ENCODE data around the gene AGTR1.

The AGTR1 gene

GRCh38 chr3:148697306-148698189 is at the start of gene AGTR1:
Gene AGTR1, plus strand, starts transcription at chr3:148697903. Its CDS starts 43,133 bp downstream, at chr3:148741036.
- DNase-seq: no peak

DNA sequence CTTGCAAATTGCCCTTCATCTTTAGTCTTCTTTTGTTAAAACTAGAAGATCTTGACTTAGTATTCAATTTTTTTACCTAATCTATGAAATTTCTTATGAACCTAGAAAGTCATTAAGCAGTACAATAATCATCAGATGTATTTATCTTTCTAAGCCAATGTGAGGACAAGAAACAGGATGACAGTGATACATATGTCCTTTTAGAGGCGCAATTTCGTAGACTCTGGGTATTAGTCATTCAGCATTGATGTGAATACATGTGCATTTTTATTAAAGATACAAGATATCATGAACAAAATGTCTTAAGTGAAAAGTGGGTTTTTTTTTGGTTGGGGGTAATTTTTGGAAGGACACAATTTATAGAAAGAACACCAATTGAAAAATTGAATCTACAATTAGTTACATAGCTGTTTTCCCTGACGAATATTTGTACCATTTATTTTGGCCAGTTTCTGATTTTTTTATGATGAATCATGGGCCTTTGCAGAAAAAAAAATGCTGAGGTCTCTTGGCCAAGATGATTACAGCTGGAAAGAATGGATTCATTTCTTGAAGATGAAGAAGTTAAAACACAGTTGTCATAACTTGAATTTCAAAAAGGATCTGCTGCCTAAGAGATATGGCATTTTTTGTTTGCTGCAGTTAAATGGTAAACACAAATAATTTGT is 48.9 kb upstream of the AGTR1 start:
- DNase-seq: no peak

- no peak for DNase-seq
These were observed 46.2 kb upstream of the AGTR1 start for GRCh38 chr3:148651549-148651948.

GRCh38 chr3:148654433-148654832 is 43.3 kb upstream of the AGTR1 start:
- DNase-seq: no peak

DNA sequence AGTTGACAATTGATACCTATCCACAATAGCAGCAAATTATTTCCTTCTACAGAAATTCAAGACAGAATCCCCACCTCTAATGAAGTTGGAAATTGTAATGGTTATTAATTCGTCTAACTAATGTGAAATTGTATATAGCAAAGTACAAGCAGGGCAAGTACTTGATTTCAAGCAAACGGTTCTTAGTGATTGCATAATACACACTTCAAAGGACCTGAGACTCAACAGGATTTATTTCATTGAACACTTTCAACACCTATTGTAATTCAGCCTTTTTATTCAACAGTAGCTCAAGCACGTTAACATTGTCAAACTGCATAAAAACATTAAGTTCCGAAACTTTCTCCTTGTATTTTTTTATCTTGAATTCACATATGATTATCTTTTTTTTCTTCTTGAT is 40.2 kb upstream of the AGTR1 start:
- DNase-seq: no peak

- DNase-seq: no peak
These were observed 38.2 kb upstream of the AGTR1 start for GRCh38 chr3:148659512-148659911.

DNA sequence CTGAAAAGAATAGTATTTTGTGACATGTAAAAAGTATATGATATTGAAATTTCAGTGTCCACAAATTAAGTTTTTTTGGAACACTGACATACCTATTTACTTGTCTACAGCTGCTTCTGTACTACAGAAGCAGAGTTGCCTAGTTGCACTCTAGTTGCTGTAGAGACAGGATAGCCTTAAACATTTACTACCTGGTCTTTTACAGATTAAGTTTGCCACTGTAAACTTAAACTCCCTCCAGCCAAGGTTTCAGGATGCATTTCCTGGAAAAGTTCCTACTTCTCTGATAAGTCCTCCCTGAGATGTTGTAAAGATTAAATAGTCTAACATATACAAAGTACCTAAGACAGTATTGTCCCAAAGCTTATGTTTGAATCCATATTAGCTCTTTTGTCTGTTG is 17.4 kb upstream of the AGTR1 start:
- no peak for DNase-seq

GRCh38 chr3:148681080-148681479 is 16.6 kb upstream of the AGTR1 start:
- no peak for DNase-seq

DNA sequence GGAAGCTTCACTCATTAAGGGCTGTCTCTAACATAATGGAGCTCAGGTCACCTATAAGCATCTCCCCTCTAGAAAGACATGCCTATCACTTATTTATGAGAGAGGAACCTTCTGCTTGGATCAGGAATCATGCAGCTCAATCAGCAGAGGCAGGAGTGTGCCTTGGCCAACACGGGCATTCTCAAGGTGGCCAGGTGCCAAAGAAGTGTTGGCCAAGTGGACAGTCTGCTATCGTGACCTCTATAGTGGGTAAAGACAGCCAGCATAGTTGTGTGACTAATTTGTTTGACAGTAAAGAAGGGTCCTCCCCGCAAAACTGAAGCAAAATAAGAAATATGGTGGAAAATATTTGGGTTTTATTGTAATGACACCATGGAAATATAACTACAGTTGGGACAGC is 14.7 kb upstream of the AGTR1 start:
- no peak for DNase-seq

- no peak for DNase-seq
These were observed 3.6 kb upstream of the AGTR1 start for GRCh38 chr3:148694116-148694515.

GRCh38 chr3:148698190-148698810 is 597 bp downstream of the AGTR1 start:
- DNase-seq: no peak

DNA sequence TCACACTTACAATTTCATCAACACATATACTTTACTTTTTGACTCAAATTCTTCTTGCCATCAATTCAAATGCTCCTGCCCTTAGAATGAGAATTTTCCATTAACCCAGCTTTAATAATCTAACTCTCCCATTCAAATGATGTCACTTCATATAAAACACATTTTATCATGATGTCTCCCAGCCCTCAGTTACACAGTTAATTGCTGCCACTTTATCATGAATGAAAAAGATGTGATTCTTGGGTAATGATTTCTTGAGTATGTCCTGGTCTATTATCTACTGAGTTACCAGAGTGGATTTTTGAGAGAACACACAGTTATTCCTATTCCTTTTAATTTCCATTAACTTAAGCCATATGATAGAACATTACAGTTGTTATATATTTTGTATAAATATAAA is 7.6 kb downstream of the AGTR1 start:
- DNase-seq: no peak

- no peak for DNase-seq
These were observed 10.1 kb downstream of the AGTR1 start for GRCh38 chr3:148707601-148708380.

- DNase-seq: no peak
These were observed 10.7 kb downstream of the AGTR1 start for GRCh38 chr3:148708409-148708808.

DNA sequence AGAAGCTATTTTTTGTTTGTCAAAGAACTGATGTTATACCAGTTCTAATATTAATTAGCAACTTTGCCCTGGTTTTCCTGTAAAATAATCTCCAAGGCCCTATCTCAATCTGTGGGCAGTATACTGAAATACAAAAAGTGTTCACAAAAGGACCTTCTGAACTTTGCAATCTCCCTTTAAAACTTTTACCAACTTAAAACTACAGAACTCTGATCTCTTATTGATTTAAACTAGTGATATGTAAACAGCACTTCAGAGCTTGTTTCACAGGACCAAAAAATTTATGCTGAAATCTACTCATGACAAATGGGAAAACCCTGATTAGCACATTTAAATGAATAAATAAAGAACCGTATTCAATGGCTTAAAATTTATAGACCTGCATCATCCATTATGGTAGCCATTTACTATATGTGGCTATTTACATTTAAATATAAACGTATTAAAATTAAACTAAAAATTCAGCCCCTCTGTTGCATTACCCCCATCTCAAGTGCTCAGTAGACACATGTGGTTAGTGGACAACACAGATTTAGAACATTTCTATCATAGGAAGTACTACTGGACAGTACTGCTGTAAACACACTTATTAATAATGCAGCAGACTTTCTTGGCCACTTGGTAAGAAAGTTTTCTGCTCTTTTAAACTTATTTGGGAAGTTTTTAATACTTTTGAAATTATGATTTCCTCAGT is 12.0 kb downstream of the AGTR1 start:
- DNase-seq: no peak

- DNase-seq: no peak
These were observed 13.0 kb downstream of the AGTR1 start for GRCh38 chr3:148710665-148711064.

DNA sequence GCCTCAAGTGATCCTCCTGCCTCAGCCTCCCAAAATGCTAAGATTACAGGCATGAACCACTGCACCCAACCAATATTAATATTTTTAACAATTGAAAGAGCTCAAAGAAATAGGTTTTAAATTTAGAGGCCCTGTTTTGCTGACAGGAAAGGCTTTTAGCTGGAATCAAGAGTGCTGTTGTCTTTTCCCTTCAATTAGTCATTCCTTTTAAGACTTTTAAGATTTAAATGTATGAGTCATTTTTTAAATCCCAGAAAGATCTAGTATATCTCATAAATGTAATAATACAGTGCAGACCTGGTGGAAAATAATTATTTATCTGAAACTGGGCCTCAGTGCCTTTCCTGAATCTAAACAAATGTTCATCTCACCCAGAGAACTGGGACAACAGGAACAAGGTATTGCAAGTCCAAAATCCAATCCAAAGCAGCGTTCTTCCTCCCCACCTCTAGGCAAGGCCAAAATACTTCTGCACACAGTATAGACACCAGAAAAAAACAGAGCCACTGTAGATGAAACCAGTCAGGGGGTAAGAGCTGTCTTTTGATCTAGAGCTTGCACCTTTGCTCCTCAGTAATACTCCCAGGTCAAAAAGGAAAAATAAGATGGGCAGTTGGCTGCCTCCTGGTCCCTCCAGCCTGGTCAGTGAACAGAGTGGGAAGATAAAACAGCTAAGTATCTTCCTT is 14.4 kb downstream of the AGTR1 start:
- DNase-seq: no peak

DNA sequence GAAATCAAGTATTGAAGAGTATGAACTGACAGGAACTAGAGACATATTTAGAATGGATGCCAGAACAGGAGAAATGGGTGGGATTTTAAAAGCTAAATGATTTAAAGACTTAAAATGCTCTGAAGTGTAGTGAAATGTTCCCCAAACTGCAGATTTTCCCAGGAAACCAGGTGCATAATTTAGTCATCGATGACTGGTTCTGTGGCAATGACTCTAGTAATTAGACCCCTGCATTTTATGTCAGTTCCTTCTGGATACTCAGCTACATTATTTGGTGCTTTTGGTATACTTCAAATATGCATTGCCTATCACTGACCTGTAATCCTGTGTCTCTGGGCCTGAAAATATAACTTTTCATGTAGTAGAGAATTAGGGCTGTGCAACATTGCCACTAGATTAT is 16.8 kb downstream of the AGTR1 start:
- no peak for DNase-seq

- DNase-seq: no peak
These were observed 19.0 kb downstream of the AGTR1 start for GRCh38 chr3:148716657-148717056.

DNA sequence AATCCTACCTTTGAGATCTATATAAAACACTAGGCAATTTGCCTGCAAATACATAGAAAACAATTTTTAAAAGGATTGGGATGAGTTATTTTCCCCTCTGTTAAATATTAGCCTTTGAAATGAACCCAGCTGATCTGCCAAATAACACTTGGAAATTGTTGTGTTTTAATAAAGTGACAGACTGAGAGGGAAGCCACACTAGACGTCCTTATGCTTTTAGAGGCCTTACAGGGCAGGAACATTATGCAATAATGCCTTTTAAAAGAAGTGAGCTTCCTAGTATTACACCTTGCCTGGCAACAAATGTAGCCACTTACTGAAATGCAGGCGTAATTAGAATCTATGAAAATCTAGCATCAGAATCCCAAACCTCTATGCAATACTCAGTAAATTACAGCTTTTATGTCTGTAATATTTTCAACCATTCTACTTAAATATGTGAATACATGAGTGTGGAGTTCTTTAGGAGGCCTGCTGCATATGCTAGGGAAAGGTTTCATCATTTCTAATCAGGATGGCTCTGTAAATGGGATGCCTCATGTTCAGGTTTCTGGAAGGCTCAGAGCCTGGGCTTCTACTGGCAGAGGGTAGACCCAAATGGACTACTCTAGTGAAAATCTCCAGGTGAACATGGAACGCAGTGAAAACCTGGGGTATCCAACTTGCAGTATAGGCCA is 20.3 kb downstream of the AGTR1 start:
- DNase-seq: no peak
